ENCODE measurements around the gene TGM1.

The TGM1 gene

DNA sequence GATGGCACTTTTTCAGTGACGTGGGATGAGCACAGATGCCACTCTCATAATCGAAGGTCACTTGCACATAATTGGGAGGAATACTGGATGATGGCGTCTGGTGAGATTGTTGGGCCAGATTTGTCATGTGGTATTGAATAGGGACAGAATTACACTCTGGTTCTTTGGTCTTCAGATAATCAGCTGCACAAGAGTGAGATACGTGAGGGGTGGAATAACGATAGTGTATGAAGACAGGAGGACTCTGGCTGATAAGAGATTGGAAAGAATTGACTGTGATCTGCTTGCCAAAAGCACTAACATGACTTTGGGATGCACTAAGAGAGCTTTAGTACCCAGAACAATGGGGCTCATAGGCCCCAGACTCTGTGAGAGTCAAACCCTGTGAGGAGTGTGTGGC, 15.4 kb upstream of the TGM1 start:
- TF ChIP-seq, protein P1, sequence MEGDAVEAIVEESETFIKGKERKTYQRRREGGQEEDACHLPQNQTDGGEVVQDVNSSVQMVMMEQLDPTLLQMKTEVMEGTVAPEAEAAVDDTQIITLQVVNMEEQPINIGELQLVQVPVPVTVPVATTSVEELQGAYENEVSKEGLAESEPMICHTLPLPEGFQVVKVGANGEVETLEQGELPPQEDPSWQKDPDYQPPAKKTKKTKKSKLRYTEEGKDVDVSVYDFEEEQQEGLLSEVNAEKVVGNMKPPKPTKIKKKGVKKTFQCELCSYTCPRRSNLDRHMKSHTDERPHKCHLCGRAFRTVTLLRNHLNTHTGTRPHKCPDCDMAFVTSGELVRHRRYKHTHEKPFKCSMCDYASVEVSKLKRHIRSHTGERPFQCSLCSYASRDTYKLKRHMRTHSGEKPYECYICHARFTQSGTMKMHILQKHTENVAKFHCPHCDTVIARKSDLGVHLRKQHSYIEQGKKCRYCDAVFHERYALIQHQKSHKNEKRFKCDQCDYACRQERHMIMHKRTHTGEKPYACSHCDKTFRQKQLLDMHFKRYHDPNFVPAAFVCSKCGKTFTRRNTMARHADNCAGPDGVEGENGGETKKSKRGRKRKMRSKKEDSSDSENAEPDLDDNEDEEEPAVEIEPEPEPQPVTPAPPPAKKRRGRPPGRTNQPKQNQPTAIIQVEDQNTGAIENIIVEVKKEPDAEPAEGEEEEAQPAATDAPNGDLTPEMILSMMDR (IDR thresholded peaks at IDR 0.05; ENCODE audit: control insufficient read depth, insufficient read depth, low read depth, low read length, missing control alignments): no peak
- H3K4me3 ChIP-seq (ENCODE audit: control insufficient read depth, low read depth, low read length): no peak overlapping the region
- no peak for DNase-seq (ENCODE audit: low read depth)

DNA sequence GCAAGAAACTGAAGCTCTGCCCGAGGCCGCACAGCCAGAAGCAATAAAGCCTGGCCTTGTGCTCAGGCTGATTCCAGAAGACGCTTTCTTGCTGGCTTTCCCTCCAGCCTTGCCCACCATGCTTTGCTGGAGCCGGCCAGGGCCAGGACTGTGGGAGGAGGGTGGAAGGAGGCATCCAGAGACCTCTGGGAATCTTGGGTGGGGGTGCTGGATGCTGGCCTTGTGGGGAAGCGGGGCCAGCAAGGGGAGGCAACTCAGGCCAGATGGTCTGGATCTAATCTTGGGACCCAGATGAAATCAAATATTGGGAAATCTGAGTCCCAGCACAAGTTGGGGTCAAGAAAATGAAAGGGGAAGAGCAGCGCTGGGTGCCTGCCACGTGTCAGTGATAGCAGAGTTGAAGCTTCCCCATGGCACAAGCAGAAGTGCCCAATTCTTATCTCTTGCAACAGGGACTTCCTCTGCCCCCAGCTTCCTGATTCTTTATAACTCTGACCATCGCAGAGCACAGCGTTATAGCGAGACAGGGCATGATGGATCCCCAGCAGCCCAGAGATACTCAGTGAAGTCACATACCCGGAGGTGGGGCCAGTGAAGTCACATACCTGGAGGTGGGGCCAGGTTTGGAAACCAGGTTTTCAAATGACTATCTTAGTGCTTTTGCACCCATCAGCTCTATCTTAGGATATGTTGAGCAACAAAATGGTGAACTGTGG, 14.8 kb upstream of the TGM1 start:
- TF ChIP-seq, protein P1 (IDR thresholded peaks at IDR 0.05; ENCODE audit: control insufficient read depth, insufficient read depth, low read depth, low read length, missing control alignments): no peak
- no peak for DNase-seq (ENCODE audit: low read depth)
- no peak overlapping the region for H3K4me3 ChIP-seq (ENCODE audit: control insufficient read depth, low read depth, low read length)

DNA sequence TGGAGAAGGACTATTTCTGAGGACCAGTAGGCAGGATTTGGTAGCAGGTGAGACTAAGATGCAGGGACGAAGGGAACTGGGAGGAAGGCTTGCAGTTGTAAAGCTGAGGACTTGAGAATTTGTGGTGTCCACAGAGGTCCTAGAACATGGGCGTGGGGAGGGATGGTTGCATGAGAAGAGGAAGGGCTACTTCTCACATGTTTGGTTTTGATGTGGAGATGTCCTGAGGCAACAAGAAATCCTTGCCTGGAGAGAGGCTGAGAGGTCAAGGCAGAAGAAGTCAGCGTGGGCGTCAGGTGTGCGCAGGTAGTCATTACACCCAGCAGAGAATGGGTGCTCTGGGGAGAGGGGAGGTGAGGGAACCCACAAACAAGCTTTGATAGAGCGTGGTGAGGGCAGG, 14.1 kb upstream of the TGM1 start:
- TF ChIP-seq, protein P1 (IDR thresholded peaks at IDR 0.05; ENCODE audit: control insufficient read depth, insufficient read depth, low read depth, low read length, missing control alignments): no peak
- DNase-seq (ENCODE audit: low read depth): no peak
- H3K4me3 ChIP-seq (ENCODE audit: control insufficient read depth, low read depth, low read length): no peak overlapping the region

DNA sequence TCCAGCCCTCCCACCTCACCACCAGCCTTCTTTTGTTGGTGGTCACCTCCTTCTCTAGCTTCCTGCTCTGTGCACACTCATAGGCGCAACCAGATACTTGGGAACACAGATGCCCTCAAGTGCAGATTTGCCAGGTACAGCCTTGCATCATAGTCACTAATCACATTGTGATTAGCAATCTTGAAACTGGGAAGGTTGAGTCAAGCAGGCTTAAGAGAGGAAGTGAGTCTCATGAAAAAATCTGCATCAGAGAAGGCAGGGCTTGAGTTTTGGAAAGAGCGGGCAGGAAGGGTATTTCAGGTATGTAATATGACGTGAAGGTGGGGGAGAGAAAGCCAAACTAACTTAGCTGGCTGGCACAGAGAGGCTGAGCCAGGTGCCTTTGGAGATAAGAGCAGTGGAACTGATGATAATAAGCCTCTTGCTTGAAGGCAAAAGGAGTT, 11.1 kb upstream of the TGM1 start:
- no peak overlapping the region for H3K4me3 ChIP-seq (ENCODE audit: control insufficient read depth, low read depth, low read length)
- DNase-seq (ENCODE audit: low read depth): no peak
- TF ChIP-seq, protein P1 (IDR thresholded peaks at IDR 0.05; ENCODE audit: control insufficient read depth, insufficient read depth, low read depth, low read length, missing control alignments): no peak

DNA sequence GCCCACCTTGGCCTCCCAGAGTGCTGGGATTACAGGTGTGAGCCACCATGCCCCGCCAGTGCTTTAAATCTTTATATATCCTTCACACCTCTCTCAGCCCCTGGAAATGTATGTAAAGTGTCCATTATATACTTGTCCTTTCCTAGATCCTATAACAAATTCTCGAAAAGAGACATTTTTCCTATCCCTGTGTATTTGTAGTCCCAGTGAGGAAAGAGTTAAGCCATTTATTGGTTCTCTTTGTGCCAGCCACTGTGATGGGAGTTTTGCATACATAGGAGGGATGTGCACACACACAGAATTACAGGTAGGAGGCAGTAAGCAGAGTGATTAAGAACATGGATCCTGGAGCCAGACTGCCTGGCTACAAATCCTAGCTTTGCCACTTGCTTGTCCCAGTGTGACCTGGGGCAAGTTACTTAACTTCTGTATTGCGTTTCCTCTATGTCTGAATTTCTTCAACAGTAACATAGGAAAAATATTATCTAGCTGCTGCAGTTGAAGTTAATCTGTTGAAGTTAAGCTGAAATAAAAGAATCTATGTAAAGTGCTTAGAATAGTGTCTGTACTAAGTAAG, 10.5 kb upstream of the TGM1 start:
- no peak overlapping the region for H3K4me3 ChIP-seq (ENCODE audit: control insufficient read depth, low read depth, low read length)
- no peak for DNase-seq (ENCODE audit: low read depth)
- TF ChIP-seq, protein P1 (IDR thresholded peaks at IDR 0.05; ENCODE audit: control insufficient read depth, insufficient read depth, low read depth, low read length, missing control alignments): no peak

DNA sequence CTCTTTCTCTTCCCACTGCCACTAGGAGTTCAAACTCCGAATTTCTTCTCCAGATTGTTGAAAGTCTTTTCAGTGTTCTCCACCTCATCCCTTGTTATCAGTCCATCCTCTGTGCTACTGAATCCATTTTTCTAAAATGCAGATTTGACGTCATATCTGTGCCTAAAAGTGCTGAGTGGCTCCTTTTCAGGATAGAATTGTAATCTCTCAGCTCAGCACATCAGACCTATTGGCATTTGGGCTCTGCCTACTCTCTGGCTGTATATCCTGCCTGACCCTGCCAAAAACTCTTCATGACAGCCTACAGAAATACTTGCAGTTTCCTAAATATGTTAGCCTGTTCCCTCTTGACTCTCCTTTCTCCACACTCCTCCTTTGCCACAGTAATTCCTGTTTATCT, 9.5 kb upstream of the TGM1 start:
- H3K4me3 ChIP-seq (ENCODE audit: control insufficient read depth, low read depth, low read length): no peak overlapping the region
- TF ChIP-seq, protein P1 (IDR thresholded peaks at IDR 0.05; ENCODE audit: control insufficient read depth, insufficient read depth, low read depth, low read length, missing control alignments): no peak
- DNase-seq (ENCODE audit: low read depth): no peak

Measured in AG09309 (cell line).